ENCODE results near the gene EHMT2. TPM values are rescaled to one million over a fixed set of nuclear protein-coding genes. Genes with fewer than 3 reads are reported as not detected.
A peak's percentile ranks its signal among the peaks of the same experiment; 100 is the strongest.

The EHMT2 gene
- total and polyA plus RNA-seq, 2 of the 4 experiments (the other 2 are of a cell fraction) = 38.0 to 51.2 TPM

- H3K27ac ChIP-seq (ENCODE audit: insufficient read depth, low read length) = no peak overlapping the region
- H3K4me2 ChIP-seq (ENCODE audit: low read depth, low read length) = no peak overlapping the region
- H4K5ac ChIP-seq (ENCODE audit: low read depth, low read length) = no peak overlapping the region
- ATAC-seq (ENCODE audit: low read depth) = no peak
- no peaks in the 10 kb centered on the region for H3K36me3 ChIP-seq (ENCODE audit: control insufficient read depth, insufficient read depth, low read length)
- dilution Hi-C loops (cut with HindIII; ENCODE audit: low sequenced_read_pairs, unreplicated experiment) = no loop called here
- H2AFZ ChIP-seq (replicated peaks; ENCODE audit: low read length, poor library complexity) = no peak overlapping the region
- H2BK20ac ChIP-seq (ENCODE audit: low read depth, low read length) = no peak overlapping the region; the same call in 1 of the 2 replicates
- H2AK9ac ChIP-seq (replicated peaks; ENCODE audit: low read depth, low read length, poor library complexity) = no peak overlapping the region
- in situ Hi-C loops (cut with MboI; ENCODE audit: low sequenced_read_pairs) = no loop called here
- H4K20me1 ChIP-seq (ENCODE audit: insufficient read depth, low read length) = no peaks in the 10 kb centered on the region
- H3K4ac ChIP-seq (ENCODE audit: low read depth, low read length) = no peak overlapping the region
- H3K4me1 ChIP-seq (ENCODE audit: control insufficient read depth, insufficient read depth, low read length) = peaks cover 7% of the 10 kb centered on the region; the same call in 1 of the 2 replicates
- H3K27me3 ChIP-seq (ENCODE audit: control insufficient read depth, insufficient read depth, low read length) = no peaks in the 10 kb centered on the region
- H4K8ac ChIP-seq (ENCODE audit: low read depth in 2 of 2, low read length in 2 of 2) = no peak overlapping the region
- no peak overlapping the region for H3K18ac ChIP-seq (ENCODE audit: low read depth, low read length)
- H3K79me1 ChIP-seq (ENCODE audit: low read depth in 1 of 2, low read length in 2 of 2) = no peaks in the 10 kb centered on the region
- no peak overlapping the region for H2BK5ac ChIP-seq (ENCODE audit: low read depth, low read length, poor library complexity, severe bottlenecking)
- no peak overlapping the region for H3K56ac ChIP-seq (ENCODE audit: extremely low read depth, insufficient read depth, low read length)
- H2BK15ac ChIP-seq (ENCODE audit: low read depth, low read length) = no peak overlapping the region
- ChIA-PET CTCF (no interaction called here), POLR2A (ENCODE audit: unreplicated experiment) (no interaction called here)
- no peak for DNase-seq
- H3K9me3 ChIP-seq (ENCODE audit: control insufficient read depth, insufficient read depth, low read length) = no peaks in the 10 kb centered on the region
- no TSS peak for BruUV-seq (replicated peaks)
- no peak overlapping the region for H3K14ac ChIP-seq (replicated peaks; ENCODE audit: low read depth, low read length)
- H3K23ac ChIP-seq (ENCODE audit: low read depth, low read length) = no peak overlapping the region
- H3K9me1 ChIP-seq (ENCODE audit: insufficient read depth, low read length) = peaks cover 9% of the 10 kb centered on the region; the same call in 1 of the 2 replicates
- no peak overlapping the region for H3K9ac ChIP-seq (ENCODE audit: low read depth, low read length)
- no peak for TF ChIP-seq SMC3 (IDR thresholded peaks at IDR 0.05; ENCODE audit: low read depth, low read length)
- TF ChIP-seq POLR2A (IDR thresholded peaks at IDR 0.05; ENCODE audit: low read depth, low read length) = no peak
- TF ChIP-seq BHLHE40 (IDR thresholded peaks at IDR 0.05; ENCODE audit: low read depth, low read length) = no peak
- TF ChIP-seq USF2 (IDR thresholded peaks at IDR 0.05; ENCODE audit: low read depth, low read length) = no peak
- TF ChIP-seq, protein P1, sequence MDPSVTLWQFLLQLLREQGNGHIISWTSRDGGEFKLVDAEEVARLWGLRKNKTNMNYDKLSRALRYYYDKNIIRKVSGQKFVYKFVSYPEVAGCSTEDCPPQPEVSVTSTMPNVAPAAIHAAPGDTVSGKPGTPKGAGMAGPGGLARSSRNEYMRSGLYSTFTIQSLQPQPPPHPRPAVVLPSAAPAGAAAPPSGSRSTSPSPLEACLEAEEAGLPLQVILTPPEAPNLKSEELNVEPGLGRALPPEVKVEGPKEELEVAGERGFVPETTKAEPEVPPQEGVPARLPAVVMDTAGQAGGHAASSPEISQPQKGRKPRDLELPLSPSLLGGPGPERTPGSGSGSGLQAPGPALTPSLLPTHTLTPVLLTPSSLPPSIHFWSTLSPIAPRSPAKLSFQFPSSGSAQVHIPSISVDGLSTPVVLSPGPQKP (IDR thresholded peaks at IDR 0.05; ENCODE audit: borderline replicate concordance, low read depth, low read length) = no peak
- TF ChIP-seq CEBPB (IDR thresholded peaks at IDR 0.05; ENCODE audit: low read depth, low read length) = no peak
- TF ChIP-seq RFX5 (IDR thresholded peaks at IDR 0.05; ENCODE audit: low read depth, low read length) = no peak
- TF ChIP-seq MXI1 (IDR thresholded peaks at IDR 0.05; ENCODE audit: borderline replicate concordance, low read depth, low read length) = no peak
- no peak for TF ChIP-seq CHD1 (IDR thresholded peaks at IDR 0.05; ENCODE audit: low read depth, low read length)
- TF ChIP-seq, protein P2, sequence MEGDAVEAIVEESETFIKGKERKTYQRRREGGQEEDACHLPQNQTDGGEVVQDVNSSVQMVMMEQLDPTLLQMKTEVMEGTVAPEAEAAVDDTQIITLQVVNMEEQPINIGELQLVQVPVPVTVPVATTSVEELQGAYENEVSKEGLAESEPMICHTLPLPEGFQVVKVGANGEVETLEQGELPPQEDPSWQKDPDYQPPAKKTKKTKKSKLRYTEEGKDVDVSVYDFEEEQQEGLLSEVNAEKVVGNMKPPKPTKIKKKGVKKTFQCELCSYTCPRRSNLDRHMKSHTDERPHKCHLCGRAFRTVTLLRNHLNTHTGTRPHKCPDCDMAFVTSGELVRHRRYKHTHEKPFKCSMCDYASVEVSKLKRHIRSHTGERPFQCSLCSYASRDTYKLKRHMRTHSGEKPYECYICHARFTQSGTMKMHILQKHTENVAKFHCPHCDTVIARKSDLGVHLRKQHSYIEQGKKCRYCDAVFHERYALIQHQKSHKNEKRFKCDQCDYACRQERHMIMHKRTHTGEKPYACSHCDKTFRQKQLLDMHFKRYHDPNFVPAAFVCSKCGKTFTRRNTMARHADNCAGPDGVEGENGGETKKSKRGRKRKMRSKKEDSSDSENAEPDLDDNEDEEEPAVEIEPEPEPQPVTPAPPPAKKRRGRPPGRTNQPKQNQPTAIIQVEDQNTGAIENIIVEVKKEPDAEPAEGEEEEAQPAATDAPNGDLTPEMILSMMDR (conservative IDR thresholded peaks at IDR 0.05; ENCODE audit: low read depth, low read length) = no peak
- no peak for TF ChIP-seq MAFK (IDR thresholded peaks at IDR 0.05; ENCODE audit: low read depth, low read length)
- TF ChIP-seq RCOR1 (IDR thresholded peaks at IDR 0.05; ENCODE audit: insufficient replicate concordance, low read length) = no peak
- TF ChIP-seq MAZ (IDR thresholded peaks at IDR 0.05; ENCODE audit: borderline replicate concordance, low read depth, low read length) = no peak
- no peak for TF ChIP-seq FOS (IDR thresholded peaks at IDR 0.05; ENCODE audit: low read depth, low read length)
- no peak for TF ChIP-seq NFE2L2 (IDR thresholded peaks at IDR 0.05; ENCODE audit: low read depth, low read length)
- TF ChIP-seq RAD21 (IDR thresholded peaks at IDR 0.05; ENCODE audit: low read length) = no peak
- H2AK5ac ChIP-seq (ENCODE audit: low read depth, low read length) = peak overlapping the region; percentile 13; the same call in 1 of the 2 replicates
- no peak overlapping the region; the same call in 1 of the 2 replicates for H2BK120ac ChIP-seq (ENCODE audit: low read depth, low read length)
- H3K4me3 ChIP-seq (ENCODE audit: insufficient read depth, low read depth, low read length) = no peak overlapping the region
- 80% methylated on average over 3 of the region's 6 CpGs; no CpG with 5 or more reads in 1 of the 2 experiments for WGBS, 2 experiments (ENCODE audit: extremely low coverage in 2 of 2, insufficient read length in 1 of 2)
- intact Hi-C loops (cut with micrococcal nuclease) = no loop called here
- H4K91ac ChIP-seq (ENCODE audit: insufficient read depth, low read depth, low read length) = no peak overlapping the region
Measured at GRCh38 chr6:31915756-31916155, 18.3 kb upstream of the EHMT2 start.
